GM18909 (cell line): Measurements from ENCODE around the gene TMEM37.

Source experiments
- ATAC-seq: cut with Tn5 transposase; IDR thresholded peaks from one replicate; pipeline ENCODE4 v1.9.1; 2021; ENCODE audit warnings: mild to moderate bottlenecking; ENCODE audit not compliant: unreplicated experiment, poor library complexity

The TMEM37 gene

GRCh38 chr2:119431976-119432850 lies 559 bp downstream of the TMEM37 start:
- ATAC-seq, result no peak

DNA sequence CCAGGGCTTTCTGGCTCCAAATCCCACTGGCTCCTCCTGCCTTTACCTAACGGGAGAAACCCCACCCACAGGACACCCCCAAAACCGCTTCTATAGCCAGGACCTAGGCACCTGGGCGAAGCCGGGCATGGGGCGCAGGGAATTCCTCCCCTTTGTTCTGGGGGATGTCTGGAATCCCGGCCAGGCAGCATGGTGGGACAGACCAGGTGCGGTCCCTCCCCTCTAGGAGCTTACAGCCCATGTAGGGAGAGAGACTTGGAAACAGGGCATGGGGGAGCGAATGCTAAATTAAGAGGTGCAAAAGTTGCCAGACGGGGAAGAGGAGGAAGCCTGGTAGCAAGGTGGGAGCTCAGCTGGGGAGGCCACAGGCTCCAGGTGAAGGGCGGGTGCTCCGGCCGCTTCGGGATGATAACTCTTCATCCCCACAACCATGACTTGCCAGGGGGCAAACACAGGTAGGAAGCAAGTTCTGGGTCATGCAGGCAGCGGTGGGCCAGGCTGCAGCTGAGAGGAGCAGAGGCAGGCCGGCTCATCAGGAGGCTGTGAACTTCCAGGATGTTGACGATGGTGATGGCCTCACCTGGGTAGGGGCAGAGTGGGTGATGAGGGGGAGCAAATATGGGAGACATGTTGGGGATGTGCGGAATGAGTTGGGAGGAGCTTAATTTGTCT lies 1.3 kb downstream of the TMEM37 start:
- ATAC-seq, result no peak

DNA sequence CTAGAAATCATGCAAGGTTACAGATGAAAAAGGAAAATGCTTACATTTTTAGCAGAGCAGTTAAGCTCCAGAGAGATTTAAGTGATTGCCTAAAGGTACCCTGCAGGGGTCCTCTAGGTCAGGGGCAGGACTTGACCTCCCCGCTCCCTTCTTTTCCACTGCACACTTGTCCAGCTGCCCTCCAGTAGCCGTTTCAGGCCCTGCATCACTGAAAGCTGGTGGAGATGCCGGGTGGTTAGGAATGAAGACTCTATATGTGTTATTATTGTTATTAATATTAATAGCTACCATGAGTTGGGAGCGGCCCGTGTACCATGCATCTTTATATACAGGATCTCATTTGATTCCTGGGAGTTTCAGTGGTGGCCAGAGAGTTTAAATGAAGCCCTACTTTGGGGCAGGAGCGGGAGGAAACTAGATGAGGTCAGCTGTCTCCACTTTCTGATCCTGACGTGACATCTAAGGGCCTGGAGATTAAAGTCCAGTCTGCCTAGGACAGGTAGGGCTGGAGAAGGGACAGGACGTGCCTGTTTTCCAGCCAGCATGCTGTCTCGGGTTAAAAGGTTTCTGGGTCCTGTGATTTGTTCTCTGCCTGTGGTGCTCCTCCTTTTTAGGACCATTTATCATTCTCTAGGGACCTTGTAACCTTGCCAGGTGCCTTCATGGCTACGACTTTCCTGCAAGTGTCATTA lies 2.1 kb downstream of the TMEM37 start:
- no peak for ATAC-seq

- no peak for ATAC-seq
These were observed 3.0 kb downstream of the TMEM37 start for GRCh38 chr2:119434664-119435063.

- ATAC-seq, result no peak
These were observed 3.7 kb downstream of the TMEM37 start for GRCh38 chr2:119435081-119435952.

- ATAC-seq, result no peak
These were observed 4.3 kb downstream of the TMEM37 start for GRCh38 chr2:119435953-119436297.

GRCh38 chr2:119436993-119437772 lies 5.5 kb downstream of the TMEM37 start:
- no peak for ATAC-seq

- ATAC-seq, result no peak
These were observed 6.5 kb downstream of the TMEM37 start for GRCh38 chr2:119438128-119438656.

GRCh38 chr2:119438726-119439284 lies 7.2 kb downstream of the TMEM37 start:
- ATAC-seq, result no peak

DNA sequence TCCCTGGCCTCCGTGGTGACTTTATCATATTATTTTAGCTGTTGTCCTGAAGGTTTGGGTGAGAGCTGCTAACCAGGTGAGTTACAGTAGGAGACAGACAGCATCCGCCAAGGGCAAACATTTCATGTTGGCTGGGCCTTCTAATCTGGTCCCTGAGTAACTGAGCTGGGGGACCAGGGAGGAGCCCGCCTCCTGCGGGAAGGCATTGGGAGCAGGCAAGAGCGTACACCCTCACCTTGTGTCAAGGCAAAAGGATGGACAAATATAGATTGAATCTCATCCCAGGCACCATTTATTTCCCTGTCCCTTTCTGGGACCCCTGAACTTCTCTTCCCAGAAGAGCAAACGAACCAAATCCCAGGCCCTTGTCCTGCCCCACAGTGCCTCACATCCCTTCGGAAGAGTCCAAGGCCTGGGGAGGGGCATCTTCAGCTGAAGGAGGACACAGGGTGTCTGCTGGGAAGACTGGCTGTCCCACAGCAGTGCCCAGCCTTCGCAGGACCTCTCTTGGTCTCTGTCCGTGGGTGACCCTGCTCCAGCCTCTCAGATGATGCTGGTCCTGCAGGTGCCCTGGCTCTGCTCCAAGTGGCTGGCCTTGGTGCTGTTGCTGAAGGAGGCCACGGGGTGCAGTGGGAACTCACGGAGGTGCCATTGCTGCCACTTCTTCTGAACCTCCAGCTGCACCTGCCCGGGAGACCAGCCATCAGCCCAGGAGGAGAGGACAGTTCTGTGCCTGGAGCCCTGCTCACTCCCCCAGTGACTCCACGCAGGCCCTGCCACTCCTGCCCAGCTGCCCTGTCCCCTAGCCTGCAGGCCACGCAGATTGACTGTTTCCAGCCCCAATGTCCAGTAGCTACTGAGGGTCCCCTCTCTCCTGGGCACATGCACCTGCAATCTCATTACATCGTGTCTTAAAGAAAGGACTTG lies 8.2 kb downstream of the TMEM37 start:
- no peak for ATAC-seq

DNA sequence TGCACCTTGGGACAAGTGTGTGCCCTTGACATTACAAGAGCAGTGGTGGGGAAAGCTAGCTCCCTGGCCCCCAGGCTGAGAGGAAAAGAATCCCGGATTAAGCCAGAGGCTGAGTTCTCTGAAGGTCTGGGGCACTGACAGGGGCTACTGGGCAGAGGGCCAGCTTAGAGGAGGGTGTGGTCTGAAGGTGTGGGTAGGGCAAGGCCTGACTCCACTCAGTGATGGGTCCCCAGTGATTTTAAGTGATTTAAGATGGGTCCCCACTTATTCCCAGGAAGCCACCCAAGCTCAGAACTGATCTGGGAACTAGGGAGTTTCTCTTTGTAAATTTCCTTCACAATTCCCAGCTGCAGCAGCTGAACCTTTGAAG lies 8.8 kb downstream of the TMEM37 start:
- ATAC-seq, result no peak

DNA sequence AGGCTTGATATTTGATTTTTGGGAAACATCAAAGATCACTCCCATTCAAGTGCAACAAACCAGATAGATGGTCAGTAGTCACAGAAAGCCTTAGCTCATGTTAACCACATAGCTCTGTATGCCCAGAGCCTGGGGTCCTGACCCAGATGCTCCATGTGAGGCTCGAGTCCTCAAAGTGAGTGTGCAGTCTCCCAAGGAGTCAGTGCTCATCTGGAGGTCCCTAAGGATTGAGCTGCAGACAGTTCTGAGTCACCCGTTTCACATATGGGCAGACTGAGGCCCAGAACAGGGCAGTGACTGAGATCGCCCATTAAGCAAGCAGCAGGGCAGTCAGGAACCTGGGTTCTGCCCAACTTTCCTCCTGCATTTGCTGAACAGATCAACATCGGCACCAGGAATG lies 9.2 kb downstream of the TMEM37 start:
- no peak for ATAC-seq

DNA sequence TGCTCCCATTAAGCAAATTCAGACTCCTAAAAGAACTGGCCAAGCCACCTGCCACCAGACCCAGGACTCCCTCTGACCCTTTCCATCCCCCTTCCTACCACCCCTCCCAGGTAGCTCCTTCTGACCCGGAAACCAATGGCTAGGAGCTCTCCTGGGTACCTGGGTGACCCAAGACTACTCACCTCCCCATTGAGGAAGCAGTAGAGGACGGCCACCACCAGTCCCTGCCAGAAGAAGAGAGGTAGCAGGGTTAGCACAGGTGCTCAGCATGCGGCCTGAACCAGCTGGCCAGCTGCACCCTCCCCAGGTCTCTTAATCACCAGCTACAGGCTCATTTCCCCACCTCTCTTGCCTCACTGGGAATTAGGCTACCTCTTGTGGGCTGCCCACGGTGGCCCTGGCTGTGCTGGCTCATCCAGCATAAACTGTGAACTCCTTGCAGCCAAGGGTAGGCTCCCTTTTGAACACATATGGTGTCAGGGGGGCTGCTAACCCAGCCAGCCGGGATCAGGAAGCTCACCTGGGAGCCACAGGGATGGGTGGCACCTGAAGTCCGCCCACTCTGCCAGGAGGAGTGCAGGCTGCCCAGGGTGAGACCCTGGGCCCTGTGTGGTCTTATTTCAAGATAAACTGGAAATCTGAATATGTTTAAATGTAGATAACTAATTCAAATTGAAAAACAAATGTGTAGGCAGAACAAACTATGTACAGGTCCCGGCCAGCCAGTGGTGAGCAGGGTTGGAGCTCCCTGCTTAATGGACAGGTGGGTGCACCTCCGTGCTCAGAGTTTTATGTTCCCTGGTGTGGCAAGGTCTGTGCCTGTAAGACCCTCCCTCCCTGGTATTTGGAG lies 9.9 kb downstream of the TMEM37 start:
- no peak for ATAC-seq

- no peak for ATAC-seq
These were observed 10.6 kb downstream of the TMEM37 start for GRCh38 chr2:119442226-119442619.

DNA sequence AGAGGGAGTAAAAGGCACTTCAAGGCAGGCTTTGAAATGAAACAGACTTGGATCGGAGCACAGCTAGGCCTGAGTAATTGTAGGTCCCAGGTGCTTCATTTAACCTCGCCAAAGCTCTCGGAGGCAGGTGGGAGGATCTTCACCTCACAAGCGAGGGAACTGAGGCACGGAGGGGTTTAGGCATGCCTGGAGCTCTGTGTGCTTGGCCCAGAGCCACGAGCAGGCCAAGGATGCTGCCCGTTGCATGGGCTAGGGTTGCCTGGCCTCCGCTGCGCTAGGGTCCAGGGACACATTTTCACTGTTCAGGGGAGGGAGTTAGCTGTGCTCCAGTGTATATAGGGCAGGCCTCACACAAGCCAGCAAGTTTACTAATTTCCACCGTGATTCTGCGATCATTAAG lies 11.2 kb downstream of the TMEM37 start:
- ATAC-seq, result no peak

- no peak for ATAC-seq
These were observed 14.4 kb downstream of the TMEM37 start for GRCh38 chr2:119446037-119446436.

GRCh38 chr2:119448427-119449141 lies 16.9 kb downstream of the TMEM37 start:
- no peak for ATAC-seq
